H1 (cell line): ENCODE measurements around the gene FOXN3. TPM values are rescaled to one million over a fixed set of nuclear protein-coding genes. Genes with fewer than 3 reads are reported as not detected.
A peak's percentile ranks its signal among the peaks of the same experiment; 100 is the strongest.

ENCODE experiments used
- CTCF ChIA-PET: fragments of 300-600 bp; sonication (Branson Sonifier 250); formaldehyde crosslinking; loops from one replicate; lab custom pipeline; 2021; ENCODE audit not compliant: partially characterized antibody; lab: Charles Lee
- POLR2A ChIA-PET: fragments of 300-600 bp; sonication (Branson Sonifier 250); formaldehyde crosslinking; loops from one replicate; lab custom pipeline; 2021; ENCODE audit warnings: inconsistent platforms; ENCODE audit not compliant: partially characterized antibody; lab: Charles Lee
- DNase-seq, 2 experiments: peaks; one replicate each; pipeline versions ENCODE4 v3.0.0 to v3.0.0-alpha.2; 2010 to 2022; ENCODE audit warnings: low spot score in 2 of 2, low read depth in 1 of 2, mixed read lengths in 1 of 2
- FAIRE-seq: peaks from 2 replicates; lab custom pipeline; 2011; peaks lifted over from hg19 to GRCh38; lab: Jason Lieb, UNC
- H2AFZ ChIP-seq: 2 replicates; pipeline ENCODE4 v1.8.1; 2012; ENCODE audit warnings: low read length, inconsistent platforms
- H2AK5ac ChIP-seq: 2 replicates; pipeline ENCODE4 v1.6.1; 2013; ENCODE audit warnings: low read depth, low read length
- H2BK120ac ChIP-seq: replicated peaks from 2 replicates; pipeline ENCODE3; 2013; ENCODE audit warnings: low read depth, low read length, inconsistent platforms
- H2BK12ac ChIP-seq: 2 replicates; pipeline ENCODE4 v1.6.1; 2013; ENCODE audit warnings: low read depth, low read length
- H2BK15ac ChIP-seq: 2 replicates; pipeline ENCODE4 v1.6.1; 2013; ENCODE audit warnings: low read length
- H2BK20ac ChIP-seq: 2 replicates; pipeline ENCODE4 v1.6.1; 2013; ENCODE audit warnings: low read length
- H2BK5ac ChIP-seq: 2 replicates; pipeline ENCODE4 v1.6.1; 2013; ENCODE audit warnings: low read depth, low read length
- H3K14ac ChIP-seq: 2 replicates; pipeline ENCODE4 v1.6.1; 2013; ENCODE audit warnings: inconsistent platforms; ENCODE audit not compliant: insufficient read length
- H3K18ac ChIP-seq: 2 replicates; pipeline ENCODE4 v1.6.1; 2013; ENCODE audit warnings: low read length; ENCODE audit errors: extremely low read depth
- H3K23ac ChIP-seq: 2 replicates; pipeline ENCODE4 v1.6.1; 2013; ENCODE audit warnings: inconsistent platforms; ENCODE audit not compliant: insufficient read length
- H3K23me2 ChIP-seq: 2 replicates; pipeline ENCODE4 v1.6.1; 2013; ENCODE audit warnings: low read depth, low read length
- H3K27ac ChIP-seq: 2 replicates; pipeline ENCODE4 v1.6.1; 2011; ENCODE audit warnings: low read depth, low read length, inconsistent platforms
- H3K27me3 ChIP-seq, 4 experiments: replicated peaks in 1 of 4; 1 replicate in 1 of 4; 2 replicates in 3 of 4; pipeline versions ENCODE4 v1.6.1 to v1.8.1; 2011 to 2013; ENCODE audit warnings: low read length in 3 of 4, mild to moderate bottlenecking in 3 of 4, inconsistent platforms in 2 of 4, mixed read lengths in 2 of 4, moderate library complexity in 1 of 4; ENCODE audit not compliant: control insufficient read depth in 3 of 4, insufficient read depth in 3 of 4; ENCODE audit errors: extremely low read depth in 1 of 4
- H3K36me3 ChIP-seq, 4 experiments: 2 replicates each; pipeline versions ENCODE4 v1.6.1 to v1.8.1; 2011 to 2013; ENCODE audit warnings: mild to moderate bottlenecking in 4 of 4, low read length in 3 of 4, moderate library complexity in 2 of 4, control low read depth in 1 of 4, inconsistent platforms in 1 of 4; ENCODE audit not compliant: insufficient read depth in 4 of 4, control insufficient read depth in 2 of 4
- H3K4ac ChIP-seq: replicated peaks from 2 replicates; pipeline ENCODE3; 2013; ENCODE audit warnings: low read length, low read depth, mixed read lengths, inconsistent platforms; ENCODE audit not compliant: insufficient read length
- H3K4me1 ChIP-seq, 4 experiments: replicated peaks in 1 of 4; 1 replicate in 1 of 4; 2 replicates in 3 of 4; pipeline versions ENCODE4 v1.6.1 to v1.8.1; 2011 to 2013; ENCODE audit warnings: low read length in 3 of 4, inconsistent platforms in 2 of 4, mixed read lengths in 1 of 4; ENCODE audit not compliant: insufficient read depth in 4 of 4, control insufficient read depth in 3 of 4
- H3K4me2 ChIP-seq, 2 experiments: 2 replicates each; pipeline versions ENCODE4 v1.6.1 to v1.8.1; 2011 to 2013; ENCODE audit warnings: low read depth in 2 of 2, low read length in 2 of 2, control low read depth in 1 of 2, inconsistent platforms in 1 of 2, mild to moderate bottlenecking in 1 of 2; ENCODE audit not compliant: insufficient read depth in 1 of 2
- H3K4me3 ChIP-seq, 4 experiments: fragments of 200-600, 300-600 bp in 1 of 4; sonication (generic), shearing (Covaris generic), sonication (Bioruptor Twin) in 1 of 4; 2 replicates each; pipeline versions ENCODE4 v1.5.1 to v1.8.1; 2011 to 2016; ENCODE audit warnings: low read length in 4 of 4, low read depth in 3 of 4, control low read depth in 2 of 4, inconsistent platforms in 2 of 4, mild to moderate bottlenecking in 2 of 4, mixed read lengths in 1 of 4, moderate library complexity in 1 of 4; ENCODE audit not compliant: insufficient read depth in 2 of 4; ENCODE audit errors: extremely low read depth in 1 of 4
- H3K56ac ChIP-seq: replicated peaks from 2 replicates; pipeline ENCODE3; 2013; ENCODE audit warnings: low read depth, mild to moderate bottlenecking, mixed read lengths, low read length, inconsistent platforms; ENCODE audit not compliant: insufficient read length
- H3K79me1 ChIP-seq: 2 replicates; pipeline ENCODE4 v1.6.1; 2013; ENCODE audit warnings: low read depth, low read length, control low read depth
- H3K79me2 ChIP-seq, 2 experiments: 2 replicates each; pipeline versions ENCODE4 v1.6.1 to v1.8.1; 2012 to 2013; ENCODE audit warnings: low read length in 2 of 2, mild to moderate bottlenecking in 2 of 2, inconsistent platforms in 1 of 2; ENCODE audit not compliant: insufficient read depth in 2 of 2, control insufficient read depth in 1 of 2
- H3K9ac ChIP-seq, 4 experiments: replicated peaks in 1 of 4; 1 replicate in 1 of 4; 2 replicates in 3 of 4; pipeline versions ENCODE4 v1.6.1 to v1.8.1; 2011 to 2013; ENCODE audit warnings: low read depth in 3 of 4, low read length in 3 of 4, control low read depth in 2 of 4, mild to moderate bottlenecking in 2 of 4, moderate library complexity in 2 of 4, inconsistent platforms in 1 of 4; ENCODE audit errors: extremely low read depth in 1 of 4
- H3K9me3 ChIP-seq, 2 experiments: 2 replicates each; pipeline versions ENCODE4 v1.6.1 to v1.8.1; 2012 to 2013; ENCODE audit warnings: mild to moderate bottlenecking in 2 of 2, moderate library complexity in 2 of 2, control low read depth in 1 of 2, inconsistent platforms in 1 of 2, low read depth in 1 of 2, low read length in 1 of 2, mixed read lengths in 1 of 2; ENCODE audit not compliant: insufficient read depth in 2 of 2
- H4K20me1 ChIP-seq, 2 experiments: replicated peaks in 1 of 2; 2 replicates each; pipeline versions ENCODE3 to v1.8.1; 2011 to 2013; ENCODE audit warnings: inconsistent platforms in 2 of 2, low read length in 2 of 2, mild to moderate bottlenecking in 1 of 2; ENCODE audit not compliant: insufficient read depth in 2 of 2, control insufficient read depth in 1 of 2
- H4K5ac ChIP-seq: 2 replicates; pipeline ENCODE4 v1.6.1; 2013; ENCODE audit warnings: low read length, low read depth, mixed read lengths, inconsistent platforms; ENCODE audit not compliant: insufficient read length
- H4K8ac ChIP-seq: 2 replicates; pipeline ENCODE4 v1.8.0; 2013; ENCODE audit warnings: mild to moderate bottlenecking, moderate library complexity, low read length, inconsistent platforms; ENCODE audit not compliant: insufficient read depth; ENCODE audit errors: extremely low read depth
- H4K91ac ChIP-seq: replicated peaks from 2 replicates; pipeline ENCODE3; 2013; ENCODE audit warnings: low read length, mixed read lengths, inconsistent platforms; ENCODE audit not compliant: insufficient read length
- ATF2 ChIP-seq: IDR thresholded peaks from 2 replicates; pipeline ENCODE4 v1.6.1; 2012; ENCODE audit warnings: low read length, inconsistent platforms
- BACH1 ChIP-seq: IDR thresholded peaks from 2 replicates; pipeline ENCODE4 v1.6.1; 2012; ENCODE audit warnings: low read length, improper control_type of control experiment
- CEBPB ChIP-seq: IDR thresholded peaks from 2 replicates; pipeline ENCODE4 v1.6.1; 2012; ENCODE audit warnings: low read depth, low read length
- KDM1A ChIP-seq: fragments of 200-600, 300-600 bp; sonication (generic); IDR thresholded peaks from 2 replicates; pipeline ENCODE4 v1.7.1; 2016; ENCODE audit warnings: mild to moderate bottlenecking, low read length, borderline replicate concordance
- NRF1 ChIP-seq: IDR thresholded peaks from 2 replicates; pipeline ENCODE4 v1.6.1; 2011; ENCODE audit warnings: mild to moderate bottlenecking, low read depth, low read length, improper control_type of control experiment
- RAD21 ChIP-seq, 2 experiments: IDR thresholded peaks in 1 of 2; conservative IDR thresholded peaks in 1 of 2; 2 replicates each; pipeline ENCODE4 v1.6.1; 2011; ENCODE audit warnings: low read depth in 2 of 2, low read length in 2 of 2, improper control_type of control experiment in 1 of 2, inconsistent platforms in 1 of 2, mild to moderate bottlenecking in 1 of 2, moderate library complexity in 1 of 2
- SIN3A ChIP-seq, 2 experiments: IDR thresholded peaks in 1 of 2; conservative IDR thresholded peaks in 1 of 2; 2 replicates each; pipeline ENCODE4 v1.6.1; 2011 to 2012; ENCODE audit warnings: low read length in 2 of 2, improper control_type of control experiment in 1 of 2, low read depth in 1 of 2, mild to moderate bottlenecking in 1 of 2
- WGBS, 2 experiments: shearing (Covaris generic) in 1 of 2; methylation state at CpG; one replicate each; pipeline versions ENCODE4 v1.1.6 to v1.1.7; 2013 to 2015; ENCODE audit warnings: low lambda C conversion rate in 2 of 2, mixed read lengths in 2 of 2, inconsistent platforms in 1 of 2, low coverage in 1 of 2, missing lambda C conversion rate in 1 of 2; ENCODE audit not compliant: insufficient replicate concordance in 2 of 2, insufficient coverage in 1 of 2, insufficient read length in 1 of 2; ENCODE audit errors: extremely low coverage in 1 of 2, missing lambda C conversion rate in 1 of 2; 5-methylcytosine and 5-hydroxymethylcytosine counted together
- polyA plus RNA-seq, 7 experiments: library from polyadenylated mRNA; depleted of rRNA in 3 of 7; stranded (reverse) in 5 of 7; unstranded in 2 of 7; fragments of >200 nt in 5 of 7; fragments of 200-250 nt in 2 of 7; gene quantifications; 1 replicate in 5 of 7; 2 replicates in 1 of 7; 4 replicates in 1 of 7; pipeline versions ENCODE4 v1.2.1 to v1.2.3, GENCODE V29; 2011 to 2013; ENCODE audit warnings: missing spikeins in 2 of 7, mixed read lengths in 2 of 7
- total RNA-seq: library from RNA; stranded (reverse); fragmentation: NEBNext Ultra II Directional; extraction: Animal tissue kit (Norgen Biotek cat#: 25700); gene quantifications from 2 replicates; pipeline ENCODE4 v1.2.1, GENCODE V29; 2021

FOXN3 gene
- total and polyA plus RNA-seq, 2 of the 8 experiments (the other 6 are each of a cell fraction or from before 2014, with no cell fraction given) = 52.6 to 178 TPM

GRCh38 chr14:89139404-89140247 lies 277.4 kb downstream of the FOXN3 start:
- Histone ChIP-seq H3K23ac (no peak overlapping the region), H3K14ac (no peak overlapping the region), H2AK5ac (no peak overlapping the region), H3K79me2 (no peaks in the 10 kb centered on the region), H3K79me1 (no peaks in the 10 kb centered on the region), H3K18ac (peak overlapping the region; percentile 81; the same call in 1 of the 2 replicates), H3K4me2 (peak overlapping the region; percentile 38 to 59; a peak in 3 of 4 replicates), H2AFZ (no peak overlapping the region), H2BK20ac (peak overlapping the region; percentile 97), H2BK120ac (peak overlapping the region; percentile 76), H3K4me3 (peak overlapping the region in 2 of 4 experiments; percentile 7 to 40; a peak in 1 of 8 replicates), H3K27ac (no peak overlapping the region), H4K5ac (no peak overlapping the region), H3K4me1 (peaks cover 5 to 14% (median 9%) of the 10 kb centered on the region in 4 experiments; a peak in 5 of 7 replicates), H2BK15ac (0 out of 2 replicates have a peak overlapping the region, but pooled peaks have one; percentile 73), H3K4ac (peak overlapping the region; percentile 80), H4K8ac (no peak overlapping the region; the same call in 1 of the 2 replicates), H3K9me3 (no peaks in the 10 kb centered on the region), H3K56ac (no peak overlapping the region), H4K91ac (peak overlapping the region; percentile 48), H3K36me3 (no peaks in the 10 kb centered on the region; a peak in 1 of 8 replicates), H3K9ac (no peak overlapping the region), H2BK5ac (peak overlapping the region; percentile 84; the same call in 1 of the 2 replicates), H4K20me1 (no peaks in the 10 kb centered on the region), H3K27me3 (no peaks in the 10 kb centered on the region; a peak in 1 of 7 replicates), H2BK12ac (peak overlapping the region; percentile 86; the same call in 1 of the 2 replicates), H3K23me2 (no peaks in the 10 kb centered on the region; the same call in 1 of the 2 replicates)
- no peak for DNase-seq
- peak; percentile 86 for FAIRE-seq
- POLR2A ChIA-PET = interaction anchor here (0.6 to 1.7 kb wide), 4 partner anchors 15 to 820 kb away, joined by 3 to 8 read pairs (median 4); no protein-coding TSS in a partner anchor
- WGBS, 2 experiments = 51% methylated on average over 14 of the region's 14 CpGs; no CpG with 5 or more reads in 1 of the 2 experiments
- CTCF ChIA-PET = interaction anchor here (0.6 to 1.9 kb wide), 5 partner anchors 14 to 709 kb away, joined by 3 to 9 read pairs (median 4); no protein-coding TSS in a partner anchor
- TF ChIP-seq RAD21 (IDR thresholded peaks at IDR 0.05 in 1 of 2, conservative IDR thresholded peaks at IDR 0.05 in 1 of 2; ENCODE audit: low read depth in 2 of 2, low read length in 2 of 2) (0 out of 4 replicates have a peak, but pooled peaks of 1 of the 2 experiments have one; percentile 6), CEBPB (no peak), SIN3A (conservative IDR thresholded peaks at IDR 0.05 in 1 of 2, IDR thresholded peaks at IDR 0.05 in 1 of 2; ENCODE audit: low read depth in 1 of 2, low read length in 2 of 2) (0 out of 4 replicates have a peak, but pooled peaks of 1 of the 2 experiments have one; percentile 37), NRF1 (no peak), KDM1A (0 out of 2 replicates have a peak, but pooled peaks have one; percentile 4), BACH1 (peak; percentile 58; the same call in 1 of the 2 replicates), ATF2 (0 out of 2 replicates have a peak, but pooled peaks have one; percentile 50)
